IMR-90 (cell line): ENCODE data around the gene SLC46A2. TPM values are rescaled to one million over a fixed set of nuclear protein-coding genes. Genes with fewer than 3 reads are reported as not detected.

Source experiments
- ATAC-seq: fragments of 200-7000 bp; cut with Tn5 transposase; 2 replicates; pipeline ENCODE4 v1.9.1; 2020; ENCODE audit warnings: low read depth, mild to moderate bottlenecking, moderate library complexity
- BruUV-seq: library from RNA; stranded (reverse); fragments of 400-500 nt; replicated peaks from 2 replicates; lab custom pipeline; 2021; lab: Mats Ljungman, UMichigan
- CTCF ChIA-PET: fragments of 300-600 bp; formaldehyde crosslinking; extraction: SDS; loops from one replicate; lab custom pipeline; 2021; ENCODE audit warnings: antibody characterized with exemption; lab: Yijun Ruan, JAX
- POLR2A ChIA-PET: fragments of 300-600 bp; sonication (Branson Sonifier 250); formaldehyde crosslinking; loops from one replicate; lab custom pipeline; 2022; ENCODE audit warnings: antibody characterized with exemption; ENCODE audit not compliant: unreplicated experiment; lab: Charles Lee
- DNase-seq: peaks from one replicate; pipeline ENCODE4 v3.0.0; 2013
- H2AFZ ChIP-seq: replicated peaks from 2 replicates; pipeline ENCODE3; 2013; ENCODE audit warnings: low read length, mild to moderate bottlenecking; ENCODE audit not compliant: poor library complexity
- H2AK5ac ChIP-seq: 2 replicates; pipeline ENCODE4 v1.6.1; 2013; ENCODE audit warnings: low read depth, low read length, inconsistent platforms
- H2AK9ac ChIP-seq: replicated peaks from 2 replicates; pipeline ENCODE3; 2013; ENCODE audit warnings: mild to moderate bottlenecking, low read depth, low read length, moderate library complexity; ENCODE audit not compliant: poor library complexity
- H2BK120ac ChIP-seq: 2 replicates; pipeline ENCODE4 v1.6.1; 2013; ENCODE audit warnings: low read depth, low read length, inconsistent platforms
- H2BK15ac ChIP-seq: 3 replicates; pipeline ENCODE4 v1.6.1; 2013; ENCODE audit warnings: low read depth, low read length, inconsistent platforms
- H2BK20ac ChIP-seq: 2 replicates; pipeline ENCODE4 v1.6.1; 2013; ENCODE audit warnings: low read depth, mild to moderate bottlenecking, inconsistent platforms, low read length, moderate library complexity
- H2BK5ac ChIP-seq: 2 replicates; pipeline ENCODE4 v1.6.1; 2013; ENCODE audit warnings: mild to moderate bottlenecking, low read depth, low read length, inconsistent platforms; ENCODE audit not compliant: poor library complexity, severe bottlenecking
- H3K14ac ChIP-seq: replicated peaks from 2 replicates; pipeline ENCODE4 v1.6.1; 2013; ENCODE audit warnings: low read depth, low read length, inconsistent platforms
- H3K18ac ChIP-seq: 2 replicates; pipeline ENCODE4 v1.6.1; 2013; ENCODE audit warnings: low read depth, low read length, control low read depth
- H3K23ac ChIP-seq: 2 replicates; pipeline ENCODE4 v1.6.1; 2013; ENCODE audit warnings: low read depth, low read length, inconsistent platforms
- H3K27ac ChIP-seq: 2 replicates; pipeline ENCODE4 v1.5.1; 2013; ENCODE audit warnings: mild to moderate bottlenecking, control low read depth, low read length; ENCODE audit not compliant: insufficient read depth
- H3K27me3 ChIP-seq: 2 replicates; pipeline ENCODE4 v1.6.1; 2013; ENCODE audit warnings: low read length; ENCODE audit not compliant: control insufficient read depth, insufficient read depth
- H3K36me3 ChIP-seq: 2 replicates; pipeline ENCODE4 v1.6.1; 2013; ENCODE audit warnings: low read length, mixed read lengths; ENCODE audit not compliant: control insufficient read depth, insufficient read depth
- H3K4ac ChIP-seq: 2 replicates; pipeline ENCODE4 v1.6.1; 2013; ENCODE audit warnings: low read depth, low read length, inconsistent platforms
- H3K4me1 ChIP-seq: 2 replicates; pipeline ENCODE4 v1.6.1; 2013; ENCODE audit warnings: low read length, mixed read lengths; ENCODE audit not compliant: control insufficient read depth, insufficient read depth
- H3K4me2 ChIP-seq: 2 replicates; pipeline ENCODE4 v1.6.1; 2013; ENCODE audit warnings: low read depth, mild to moderate bottlenecking, control low read depth, low read length, moderate library complexity
- H3K4me3 ChIP-seq: 2 replicates; pipeline ENCODE4 v1.5.1; 2013; ENCODE audit warnings: low read depth, mild to moderate bottlenecking, control low read depth, low read length, moderate library complexity; ENCODE audit not compliant: insufficient read depth
- H3K56ac ChIP-seq: 2 replicates; pipeline ENCODE4 v1.6.1; 2013; ENCODE audit warnings: low read length, inconsistent platforms; ENCODE audit not compliant: insufficient read depth; ENCODE audit errors: extremely low read depth
- H3K79me1 ChIP-seq, 2 experiments: 2 replicates each; pipeline ENCODE4 v1.6.1; 2013; ENCODE audit warnings: low read length in 2 of 2, inconsistent platforms in 1 of 2, low read depth in 1 of 2
- H3K9ac ChIP-seq: 2 replicates; pipeline ENCODE4 v1.6.1; 2013; ENCODE audit warnings: low read depth, low read length, control low read depth
- H3K9me1 ChIP-seq: 2 replicates; pipeline ENCODE4 v1.6.1; 2013; ENCODE audit warnings: low read length, inconsistent platforms; ENCODE audit not compliant: insufficient read depth
- H3K9me3 ChIP-seq: 2 replicates; pipeline ENCODE4 v1.6.1; 2013; ENCODE audit warnings: low read length; ENCODE audit not compliant: control insufficient read depth, insufficient read depth
- H4K20me1 ChIP-seq: 2 replicates; pipeline ENCODE4 v1.6.1; 2013; ENCODE audit warnings: low read length, inconsistent platforms; ENCODE audit not compliant: insufficient read depth
- H4K5ac ChIP-seq: 2 replicates; pipeline ENCODE4 v1.6.1; 2013; ENCODE audit warnings: mild to moderate bottlenecking, low read depth, low read length, control low read depth
- H4K8ac ChIP-seq, 2 experiments: 2 replicates each; pipeline ENCODE4 v1.6.1; 2013; ENCODE audit warnings: low read depth in 2 of 2, low read length in 2 of 2, control low read depth in 1 of 2, inconsistent platforms in 1 of 2
- H4K91ac ChIP-seq: 2 replicates; pipeline ENCODE4 v1.6.1; 2013; ENCODE audit warnings: low read depth, low read length, inconsistent platforms; ENCODE audit not compliant: insufficient read depth
- BHLHE40 ChIP-seq: fragments of 150-350 bp; IDR thresholded peaks from 2 replicates; pipeline ENCODE4 v1.6.1; 2016; ENCODE audit warnings: mild to moderate bottlenecking, low read depth, low read length
- CEBPB ChIP-seq: IDR thresholded peaks from 2 replicates; pipeline ENCODE4 v1.6.1; 2012; ENCODE audit warnings: low read depth, low read length, improper control_type of control experiment
- CHD1 ChIP-seq: IDR thresholded peaks from 2 replicates; pipeline ENCODE4 v1.6.1; 2012; ENCODE audit warnings: low read depth, low read length, improper control_type of control experiment
- FOS ChIP-seq: fragments of 150-350 bp; IDR thresholded peaks from 2 replicates; pipeline ENCODE4 v1.6.1; 2016; ENCODE audit warnings: low read depth, low read length
- MAFK ChIP-seq: IDR thresholded peaks from 2 replicates; pipeline ENCODE4 v1.6.1; 2012; ENCODE audit warnings: low read depth, low read length, improper control_type of control experiment
- MAZ ChIP-seq: IDR thresholded peaks from 2 replicates; pipeline ENCODE4 v1.6.1; 2012; ENCODE audit warnings: low read depth, mild to moderate bottlenecking, low read length, improper control_type of control experiment, moderate library complexity, borderline replicate concordance
- MXI1 ChIP-seq: IDR thresholded peaks from 2 replicates; pipeline ENCODE4 v1.6.1; 2012; ENCODE audit warnings: low read depth, mild to moderate bottlenecking, low read length, moderate library complexity, borderline replicate concordance
- NFE2L2 ChIP-seq: fragments of 150-350 bp; IDR thresholded peaks from 2 replicates; pipeline ENCODE4 v1.6.1; 2016; ENCODE audit warnings: low read depth, mild to moderate bottlenecking, low read length
- POLR2A ChIP-seq: IDR thresholded peaks from 2 replicates; pipeline ENCODE4 v1.6.1; 2012; ENCODE audit warnings: mild to moderate bottlenecking, low read depth, low read length
- RAD21 ChIP-seq: IDR thresholded peaks from 2 replicates; pipeline ENCODE4 v1.6.1; 2012; ENCODE audit warnings: low read length, improper control_type of control experiment
- RCOR1 ChIP-seq: IDR thresholded peaks from 2 replicates; pipeline ENCODE4 v1.6.1; 2012; ENCODE audit warnings: mild to moderate bottlenecking, low read length, improper control_type of control experiment; ENCODE audit not compliant: insufficient replicate concordance
- RFX5 ChIP-seq: IDR thresholded peaks from 2 replicates; pipeline ENCODE4 v1.8.0; 2012; ENCODE audit warnings: low read depth, mild to moderate bottlenecking, low read length, moderate library complexity
- SMC3 ChIP-seq: fragments of 150-350 bp; IDR thresholded peaks from 2 replicates; pipeline ENCODE4 v1.6.1; 2016; ENCODE audit warnings: low read depth, mild to moderate bottlenecking, antibody characterized with exemption, low read length, moderate library complexity
- WGBS, 2 experiments: methylation state at CpG; one replicate each; pipeline versions ENCODE4 v1.1.5 to v1.1.7; 2013; ENCODE audit warnings: missing lambda C conversion rate in 2 of 2; ENCODE audit not compliant: insufficient read length in 1 of 2; ENCODE audit errors: extremely low coverage in 2 of 2; 5-methylcytosine and 5-hydroxymethylcytosine counted together
- dilution Hi-C: fragments of 300-500 bp; cut with HindIII; formaldehyde crosslinking; loops from one replicate; pipeline ENCODE4 v1.14.3; 2018; ENCODE audit warnings: low sequenced_read_pairs; ENCODE audit not compliant: unreplicated experiment
- in situ Hi-C: fragments of 300-500 bp; cut with MboI; formaldehyde crosslinking; loops from 3 replicates; pipeline ENCODE4 v1.14.3; 2019; ENCODE audit warnings: low sequenced_read_pairs, inconsistent platforms, mixed read lengths
- intact Hi-C: fragments of 100-400 bp; cut with micrococcal nuclease; formaldehyde crosslinking; loops from 2 replicates; pipeline ENCODE4 v1.10.0; 2022
- polyA plus RNA-seq, 3 experiments: library from polyadenylated mRNA; depleted of rRNA; stranded (reverse); fragments of >200 nt; gene quantifications; 2 replicates each; pipeline ENCODE4 v1.2.3, GENCODE V29; 2012; ENCODE audit warnings: low replicate concordance in 1 of 3
- total RNA-seq: library from RNA; depleted of rRNA; stranded (reverse); fragments of >200 nt; gene quantifications from 2 replicates; pipeline ENCODE4 v1.2.3, GENCODE V29; 2012
- TF ChIP-seq, protein P1 (sequence below): fragments of 150-350 bp; IDR thresholded peaks from 2 replicates; pipeline ENCODE4 v1.6.1; 2016; ENCODE audit warnings: low read depth, mild to moderate bottlenecking, low read length, moderate library complexity, borderline replicate concordance
- TF ChIP-seq, protein P2 (sequence below): conservative IDR thresholded peaks from 2 replicates; pipeline ENCODE4 v1.5.1; 2012; ENCODE audit warnings: mild to moderate bottlenecking, low read depth, low read length, improper control_type of control experiment
- TF ChIP-seq, protein P3 (sequence below): fragments of 150-350 bp; IDR thresholded peaks from 2 replicates; pipeline ENCODE4 v1.6.1; 2017; ENCODE audit warnings: mild to moderate bottlenecking, antibody characterized with exemption, low read length, low read depth

Gene SLC46A2
- total and polyA plus RNA-seq, 2 of the 4 experiments (the other 2 are of a cell fraction): not detected

- Histone ChIP-seq H3K36me3 (no peaks in the 10 kb centered on the region), H2AFZ (no peak overlapping the region), H2BK120ac (no peak overlapping the region), H3K4me2 (no peak overlapping the region), H3K79me1 (no peaks in the 10 kb centered on the region), H2AK5ac (no peak overlapping the region), H3K9me3 (no peaks in the 10 kb centered on the region), H3K4me3 (no peak overlapping the region), H4K20me1 (no peaks in the 10 kb centered on the region), H3K9me1 (no peaks in the 10 kb centered on the region), H4K91ac (no peak overlapping the region), H3K18ac (no peak overlapping the region), H3K23ac (no peak overlapping the region), H3K4ac (no peak overlapping the region), H2BK5ac (no peak overlapping the region), H4K5ac (no peak overlapping the region), H3K27me3 (peaks cover 17% of the 10 kb centered on the region), H2AK9ac (no peak overlapping the region), H4K8ac (no peak overlapping the region), H2BK20ac (no peak overlapping the region), H3K56ac (no peak overlapping the region), H3K4me1 (no peaks in the 10 kb centered on the region), H3K9ac (no peak overlapping the region), H3K27ac (no peak overlapping the region), H2BK15ac (no peak overlapping the region), H3K14ac (no peak overlapping the region)
- dilution Hi-C loops (no loop called here), in situ Hi-C loops (no loop called here), intact Hi-C loops (loop anchor here (5.0 to 10.0 kb wide), 2 partner anchors 148 to 186 kb away; partner anchors contain the start of genes INIP and SNX30)
- ATAC-seq (no peak), DNase-seq (no peak)
- CTCF ChIA-PET: no interaction called here
- POLR2A ChIA-PET: no interaction called here
- no peak for TF ChIP-seq RFX5
- TF ChIP-seq, protein P1, sequence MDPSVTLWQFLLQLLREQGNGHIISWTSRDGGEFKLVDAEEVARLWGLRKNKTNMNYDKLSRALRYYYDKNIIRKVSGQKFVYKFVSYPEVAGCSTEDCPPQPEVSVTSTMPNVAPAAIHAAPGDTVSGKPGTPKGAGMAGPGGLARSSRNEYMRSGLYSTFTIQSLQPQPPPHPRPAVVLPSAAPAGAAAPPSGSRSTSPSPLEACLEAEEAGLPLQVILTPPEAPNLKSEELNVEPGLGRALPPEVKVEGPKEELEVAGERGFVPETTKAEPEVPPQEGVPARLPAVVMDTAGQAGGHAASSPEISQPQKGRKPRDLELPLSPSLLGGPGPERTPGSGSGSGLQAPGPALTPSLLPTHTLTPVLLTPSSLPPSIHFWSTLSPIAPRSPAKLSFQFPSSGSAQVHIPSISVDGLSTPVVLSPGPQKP: no peak
- no peak for TF ChIP-seq SMC3
- TF ChIP-seq MAFK: no peak
- no peak for TF ChIP-seq NFE2L2
- TF ChIP-seq POLR2A: no peak
- no peak for TF ChIP-seq BHLHE40
- TF ChIP-seq FOS: no peak
- no peak for TF ChIP-seq RAD21
- no peak for TF ChIP-seq CEBPB
- no peak for TF ChIP-seq MXI1
- no peak for TF ChIP-seq CHD1
- TF ChIP-seq MAZ: no peak
- no peak for TF ChIP-seq RCOR1
- TF ChIP-seq, protein P2, sequence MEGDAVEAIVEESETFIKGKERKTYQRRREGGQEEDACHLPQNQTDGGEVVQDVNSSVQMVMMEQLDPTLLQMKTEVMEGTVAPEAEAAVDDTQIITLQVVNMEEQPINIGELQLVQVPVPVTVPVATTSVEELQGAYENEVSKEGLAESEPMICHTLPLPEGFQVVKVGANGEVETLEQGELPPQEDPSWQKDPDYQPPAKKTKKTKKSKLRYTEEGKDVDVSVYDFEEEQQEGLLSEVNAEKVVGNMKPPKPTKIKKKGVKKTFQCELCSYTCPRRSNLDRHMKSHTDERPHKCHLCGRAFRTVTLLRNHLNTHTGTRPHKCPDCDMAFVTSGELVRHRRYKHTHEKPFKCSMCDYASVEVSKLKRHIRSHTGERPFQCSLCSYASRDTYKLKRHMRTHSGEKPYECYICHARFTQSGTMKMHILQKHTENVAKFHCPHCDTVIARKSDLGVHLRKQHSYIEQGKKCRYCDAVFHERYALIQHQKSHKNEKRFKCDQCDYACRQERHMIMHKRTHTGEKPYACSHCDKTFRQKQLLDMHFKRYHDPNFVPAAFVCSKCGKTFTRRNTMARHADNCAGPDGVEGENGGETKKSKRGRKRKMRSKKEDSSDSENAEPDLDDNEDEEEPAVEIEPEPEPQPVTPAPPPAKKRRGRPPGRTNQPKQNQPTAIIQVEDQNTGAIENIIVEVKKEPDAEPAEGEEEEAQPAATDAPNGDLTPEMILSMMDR: no peak
- TF ChIP-seq, protein P3, sequence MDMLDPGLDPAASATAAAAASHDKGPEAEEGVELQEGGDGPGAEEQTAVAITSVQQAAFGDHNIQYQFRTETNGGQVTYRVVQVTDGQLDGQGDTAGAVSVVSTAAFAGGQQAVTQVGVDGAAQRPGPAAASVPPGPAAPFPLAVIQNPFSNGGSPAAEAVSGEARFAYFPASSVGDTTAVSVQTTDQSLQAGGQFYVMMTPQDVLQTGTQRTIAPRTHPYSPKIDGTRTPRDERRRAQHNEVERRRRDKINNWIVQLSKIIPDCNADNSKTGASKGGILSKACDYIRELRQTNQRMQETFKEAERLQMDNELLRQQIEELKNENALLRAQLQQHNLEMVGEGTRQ: no peak
- BruUV-seq: no TSS peak
- WGBS, 2 experiments: no CpG with 5 or more reads among the region's 4 CpGs
Observed at GRCh38 chr9:112900488-112900887, 9.8 kb upstream of the SLC46A2 start.
